ENCODE data around the gene TRIM2.

DNA sequence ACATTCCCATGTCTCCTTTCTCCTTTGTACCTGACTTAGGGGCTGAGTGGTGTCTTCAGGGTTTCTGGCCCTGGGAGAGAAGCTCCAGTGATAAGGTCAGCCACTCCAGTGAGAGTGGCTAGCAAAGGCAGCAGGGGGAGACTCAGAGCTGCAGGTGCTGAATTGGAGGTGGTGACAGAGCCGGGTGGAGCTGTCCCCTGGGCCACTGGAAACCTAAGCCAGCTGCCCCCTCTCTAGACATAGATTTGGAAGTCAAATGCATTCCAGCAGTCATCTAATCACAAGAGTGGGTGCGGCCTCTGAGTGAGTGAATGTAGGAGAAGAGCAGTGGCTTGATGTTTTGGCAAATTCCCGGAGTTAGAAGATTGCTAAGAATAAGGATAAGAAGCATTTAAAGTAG lies 28.5 kb downstream of the TRIM2 start:
- TF ChIP-seq, protein P1, sequence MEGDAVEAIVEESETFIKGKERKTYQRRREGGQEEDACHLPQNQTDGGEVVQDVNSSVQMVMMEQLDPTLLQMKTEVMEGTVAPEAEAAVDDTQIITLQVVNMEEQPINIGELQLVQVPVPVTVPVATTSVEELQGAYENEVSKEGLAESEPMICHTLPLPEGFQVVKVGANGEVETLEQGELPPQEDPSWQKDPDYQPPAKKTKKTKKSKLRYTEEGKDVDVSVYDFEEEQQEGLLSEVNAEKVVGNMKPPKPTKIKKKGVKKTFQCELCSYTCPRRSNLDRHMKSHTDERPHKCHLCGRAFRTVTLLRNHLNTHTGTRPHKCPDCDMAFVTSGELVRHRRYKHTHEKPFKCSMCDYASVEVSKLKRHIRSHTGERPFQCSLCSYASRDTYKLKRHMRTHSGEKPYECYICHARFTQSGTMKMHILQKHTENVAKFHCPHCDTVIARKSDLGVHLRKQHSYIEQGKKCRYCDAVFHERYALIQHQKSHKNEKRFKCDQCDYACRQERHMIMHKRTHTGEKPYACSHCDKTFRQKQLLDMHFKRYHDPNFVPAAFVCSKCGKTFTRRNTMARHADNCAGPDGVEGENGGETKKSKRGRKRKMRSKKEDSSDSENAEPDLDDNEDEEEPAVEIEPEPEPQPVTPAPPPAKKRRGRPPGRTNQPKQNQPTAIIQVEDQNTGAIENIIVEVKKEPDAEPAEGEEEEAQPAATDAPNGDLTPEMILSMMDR (IDR thresholded peaks at IDR 0.05): no peak
- TF ChIP-seq POLR2A (IDR thresholded peaks at IDR 0.05): no peak
